ENCODE measurements around the gene RPL22.

DNA sequence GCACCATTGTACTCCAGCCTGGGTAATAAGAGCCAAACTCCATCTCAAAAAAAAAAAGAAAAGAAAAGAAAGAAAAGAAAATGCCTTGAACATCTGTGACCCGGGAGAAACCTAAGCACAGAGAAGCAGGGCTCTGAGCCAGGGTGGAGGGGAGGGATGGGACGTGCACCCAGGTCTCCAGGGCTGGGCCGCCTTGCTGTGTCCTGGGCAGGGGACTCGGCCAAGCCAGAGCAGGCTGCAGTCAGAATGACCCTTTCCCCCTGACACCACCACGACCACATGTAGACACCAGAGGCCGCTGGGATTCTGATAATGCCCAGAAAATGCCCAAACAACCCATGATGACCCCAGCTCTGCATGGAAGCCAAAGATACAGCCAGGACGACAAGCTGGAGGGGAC is 37.1 kb downstream of the RPL22 start:
- no peak for TF ChIP-seq POLR2A (IDR thresholded peaks at IDR 0.05)
- TF ChIP-seq, protein P1, sequence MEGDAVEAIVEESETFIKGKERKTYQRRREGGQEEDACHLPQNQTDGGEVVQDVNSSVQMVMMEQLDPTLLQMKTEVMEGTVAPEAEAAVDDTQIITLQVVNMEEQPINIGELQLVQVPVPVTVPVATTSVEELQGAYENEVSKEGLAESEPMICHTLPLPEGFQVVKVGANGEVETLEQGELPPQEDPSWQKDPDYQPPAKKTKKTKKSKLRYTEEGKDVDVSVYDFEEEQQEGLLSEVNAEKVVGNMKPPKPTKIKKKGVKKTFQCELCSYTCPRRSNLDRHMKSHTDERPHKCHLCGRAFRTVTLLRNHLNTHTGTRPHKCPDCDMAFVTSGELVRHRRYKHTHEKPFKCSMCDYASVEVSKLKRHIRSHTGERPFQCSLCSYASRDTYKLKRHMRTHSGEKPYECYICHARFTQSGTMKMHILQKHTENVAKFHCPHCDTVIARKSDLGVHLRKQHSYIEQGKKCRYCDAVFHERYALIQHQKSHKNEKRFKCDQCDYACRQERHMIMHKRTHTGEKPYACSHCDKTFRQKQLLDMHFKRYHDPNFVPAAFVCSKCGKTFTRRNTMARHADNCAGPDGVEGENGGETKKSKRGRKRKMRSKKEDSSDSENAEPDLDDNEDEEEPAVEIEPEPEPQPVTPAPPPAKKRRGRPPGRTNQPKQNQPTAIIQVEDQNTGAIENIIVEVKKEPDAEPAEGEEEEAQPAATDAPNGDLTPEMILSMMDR (IDR thresholded peaks at IDR 0.05): no peak
- no peak for TF ChIP-seq EP300 (IDR thresholded peaks at IDR 0.05)
- TF ChIP-seq POLR2AphosphoS5 (IDR thresholded peaks at IDR 0.05): no peak
